DMS53 treated with DMSO at 0.1 percent for 48 hours (cell line): Measurements from ENCODE around the gene HCK.
A peak's percentile ranks its signal among the peaks of the same experiment; 100 is the strongest.

Experiments used
- DNase-seq: peaks from one replicate; lab custom pipeline; 2025; ENCODE audit not compliant: unreplicated experiment; lab: John Stamatoyannopoulos, UW

Gene HCK

GRCh38 chr20:32052090-32052777 lies at the start of gene HCK:
TSS of gene HCK (plus strand) at chr20:32052242.
- DNase-seq: no peak

- DNase-seq: no peak
These were observed 48.7 kb upstream of the HCK start for GRCh38 chr20:32003325-32003724.

- DNase-seq: no peak
These were observed 47.1 kb upstream of the HCK start for GRCh38 chr20:32004963-32005362.

GRCh38 chr20:32006053-32006452 lies 46.0 kb upstream of the HCK start:
- no peak for DNase-seq

GRCh38 chr20:32006841-32007786 lies 44.9 kb upstream of the HCK start:
- DNase-seq: no peak

- DNase-seq: no peak
These were observed 44.0 kb upstream of the HCK start for GRCh38 chr20:32007787-32008616.

GRCh38 chr20:32009564-32009963 lies 42.5 kb upstream of the HCK start:
- DNase-seq: no peak

- no peak for DNase-seq
These were observed 41.9 kb upstream of the HCK start, which contains the start of gene CCM2L for GRCh38 chr20:32010101-32010500. TSS of gene CCM2L (plus strand) at chr20:32010438. CDS start at chr20:32010455, 17 bp downstream.

- DNase-seq: no peak
These were observed 41.4 kb upstream of the HCK start for GRCh38 chr20:32010666-32011065.

- no peak for DNase-seq
These were observed 39.8 kb upstream of the HCK start for GRCh38 chr20:32012159-32012688.

GRCh38 chr20:32013326-32013725 lies 38.7 kb upstream of the HCK start:
- DNase-seq: no peak

GRCh38 chr20:32017711-32018251 lies 34.3 kb upstream of the HCK start:
- peak; percentile 87 for DNase-seq

- DNase-seq: peak; percentile 87
These were observed 33.5 kb upstream of the HCK start for GRCh38 chr20:32018269-32019155.

GRCh38 chr20:32019156-32019510 lies 32.9 kb upstream of the HCK start:
- no peak for DNase-seq

GRCh38 chr20:32019563-32020463 lies 32.2 kb upstream of the HCK start:
- DNase-seq: no peak

GRCh38 chr20:32021091-32021490 lies 31.0 kb upstream of the HCK start:
- DNase-seq: no peak

GRCh38 chr20:32024683-32025295 lies 27.3 kb upstream of the HCK start:
- no peak for DNase-seq

GRCh38 chr20:32027643-32028042 lies 24.4 kb upstream of the HCK start:
- no peak for DNase-seq
